GM18858 (cell line): ENCODE measurements around the gene ARMC12.
"Not testable (repeated sequence)": the region's sequence is repeated elsewhere in the genome, so short reads cannot be mapped to it uniquely, and the experiment has no call there.

Source experiments
- ATAC-seq: cut with Tn5 transposase; IDR thresholded peaks from one replicate; pipeline ENCODE4 v1.9.1; 2021; ENCODE audit not compliant: unreplicated experiment

Gene ARMC12

GRCh38 chr6:35736982-35737412 lies at the start of gene ARMC12:
Gene ARMC12 (plus strand): TSS chr6:35737032. CDS start chr6:35737109, 77 bp downstream.
- ATAC-seq: no peak

- ATAC-seq: peak; percentile 17
Measured at GRCh38 chr6:35687658-35688604, 48.9 kb upstream of the ARMC12 start.

- peak; percentile 56 for ATAC-seq
Measured at GRCh38 chr6:35688605-35689322, 48.1 kb upstream of the ARMC12 start, which contains the start of gene FKBP5. Gene FKBP5 (minus strand): TSS chr6:35688915. CDS start chr6:35642824, 46,091 bp downstream.

GRCh38 chr6:35690006-35690405 lies 46.8 kb upstream of the ARMC12 start:
- not testable (repeated sequence) for ATAC-seq

- ATAC-seq: no peak
Measured at GRCh38 chr6:35690484-35690883, 46.3 kb upstream of the ARMC12 start.

- no peak for ATAC-seq
Measured at GRCh38 chr6:35691027-35691824, 45.6 kb upstream of the ARMC12 start.

GRCh38 chr6:35694462-35694861 lies 42.4 kb upstream of the ARMC12 start:
- ATAC-seq: no peak

GRCh38 chr6:35698430-35698829 lies 38.4 kb upstream of the ARMC12 start:
- ATAC-seq: not testable (repeated sequence)

- ATAC-seq: no peak
Measured at GRCh38 chr6:35698858-35699257, 38.0 kb upstream of the ARMC12 start.

GRCh38 chr6:35703554-35703953 lies 33.3 kb upstream of the ARMC12 start:
- no peak for ATAC-seq

- ATAC-seq: no peak
Measured at GRCh38 chr6:35706468-35706867, 30.4 kb upstream of the ARMC12 start.

GRCh38 chr6:35707714-35708407 lies 29.0 kb upstream of the ARMC12 start:
- ATAC-seq: no peak

GRCh38 chr6:35708585-35708984 lies 28.2 kb upstream of the ARMC12 start:
- no peak for ATAC-seq

- ATAC-seq: no peak
Measured at GRCh38 chr6:35710241-35710847, 26.5 kb upstream of the ARMC12 start.

- ATAC-seq: no peak
Measured at GRCh38 chr6:35711731-35712130, 25.1 kb upstream of the ARMC12 start.

- ATAC-seq: no peak
Measured at GRCh38 chr6:35713006-35713767, 23.6 kb upstream of the ARMC12 start.

- ATAC-seq: no peak
Measured at GRCh38 chr6:35716798-35717197, 20.0 kb upstream of the ARMC12 start.

- no peak for ATAC-seq
Measured at GRCh38 chr6:35717449-35718374, 19.1 kb upstream of the ARMC12 start.
